HEK293 (cell line): ENCODE results near the gene PLEKHG4B.

ENCODE experiments used
- CTCF ChIP-seq: fragments of 450-650 bp; formaldehyde crosslinking; IDR thresholded peaks from 2 replicates; pipeline ENCODE4 v1.5.1; 2016; ENCODE audit warnings: missing biosample characterization, missing genetic modification characterization
- GLIS2 ChIP-seq: fragments of 450-650 bp; formaldehyde crosslinking; IDR thresholded peaks from 2 replicates; pipeline ENCODE4 v1.5.1; 2016; ENCODE audit warnings: missing biosample characterization, missing genetic modification characterization
- HIC1 ChIP-seq: fragments of 450-650 bp; formaldehyde crosslinking; IDR thresholded peaks from 2 replicates; pipeline ENCODE4 v1.5.1; 2016; ENCODE audit warnings: missing biosample characterization, missing genetic modification characterization
- IKZF3 ChIP-seq: fragments of 450-650 bp; IDR thresholded peaks from 2 replicates; pipeline ENCODE4 v1.5.0; 2018; ENCODE audit warnings: missing biosample characterization, mild to moderate bottlenecking, missing genetic modification characterization, moderate library complexity
- MEIS1 ChIP-seq: sonication (generic); formaldehyde crosslinking; IDR thresholded peaks from 2 replicates; pipeline ENCODE4 v1.8.1; 2022; ENCODE audit warnings: missing genetic modification reagents, mild to moderate bottlenecking, borderline replicate concordance
- ZBTB21 ChIP-seq: fragments of 450-650 bp; formaldehyde crosslinking; IDR thresholded peaks from 2 replicates; pipeline ENCODE4 v1.5.1; 2017; ENCODE audit warnings: missing biosample characterization, missing genetic modification characterization
- ZBTB6 ChIP-seq: fragments of 450-650 bp; formaldehyde crosslinking; IDR thresholded peaks from 2 replicates; pipeline ENCODE4 v1.5.1; 2017; ENCODE audit warnings: missing biosample characterization, missing genetic modification characterization
- ZBTB7A ChIP-seq: fragments of 450-650 bp; formaldehyde crosslinking; IDR thresholded peaks from 2 replicates; pipeline ENCODE4 v1.5.1; 2016; ENCODE audit warnings: low read depth, missing biosample characterization, missing genetic modification characterization
- ZNF24 ChIP-seq: fragments of 450-650 bp; formaldehyde crosslinking; IDR thresholded peaks from 2 replicates; pipeline ENCODE4 v1.5.1; 2016; ENCODE audit warnings: missing biosample characterization, missing genetic modification characterization
- ZNF324 ChIP-seq: fragments of 450-650 bp; formaldehyde crosslinking; IDR thresholded peaks from 2 replicates; pipeline ENCODE4 v1.5.1; 2016; ENCODE audit warnings: missing biosample characterization, missing genetic modification characterization
- ZNF416 ChIP-seq: fragments of 450-650 bp; formaldehyde crosslinking; IDR thresholded peaks from 2 replicates; pipeline ENCODE4 v1.5.1; 2016; ENCODE audit warnings: missing biosample characterization, missing genetic modification characterization
- ZNF501 ChIP-seq: fragments of 450-650 bp; formaldehyde crosslinking; IDR thresholded peaks from 2 replicates; pipeline ENCODE4 v1.5.1; 2016; ENCODE audit warnings: missing biosample characterization, missing genetic modification characterization
- ZNF600 ChIP-seq: fragments of 450-650 bp; formaldehyde crosslinking; IDR thresholded peaks from 2 replicates; pipeline ENCODE4 v1.5.1; 2016; ENCODE audit warnings: missing biosample characterization, missing genetic modification characterization
- ZNF660 ChIP-seq: fragments of 450-650 bp; IDR thresholded peaks from 2 replicates; pipeline ENCODE4 v1.5.1; 2018; ENCODE audit warnings: missing biosample characterization, mild to moderate bottlenecking, missing genetic modification characterization
- ZNF707 ChIP-seq: fragments of 450-650 bp; formaldehyde crosslinking; IDR thresholded peaks from 2 replicates; pipeline ENCODE4 v1.5.1; 2016; ENCODE audit warnings: missing biosample characterization, missing genetic modification characterization
- ZSCAN30 ChIP-seq: fragments of 450-650 bp; IDR thresholded peaks from 2 replicates; pipeline ENCODE4 v1.5.1; 2018; ENCODE audit warnings: missing biosample characterization, mild to moderate bottlenecking, missing genetic modification characterization, moderate library complexity
- TF ChIP-seq, protein P1 (sequence below): fragments of 450-650 bp; formaldehyde crosslinking; IDR thresholded peaks from 2 replicates; pipeline ENCODE4 v1.5.1; 2017; ENCODE audit warnings: missing biosample characterization, missing genetic modification characterization
- TF ChIP-seq, protein P2 (sequence below): fragments of 450-650 bp; formaldehyde crosslinking; IDR thresholded peaks from 2 replicates; pipeline ENCODE4 v1.5.1; 2016; ENCODE audit warnings: missing biosample characterization, missing genetic modification characterization
- TF ChIP-seq, protein P3 (sequence below): fragments of 450-650 bp; formaldehyde crosslinking; IDR thresholded peaks from 2 replicates; pipeline ENCODE4 v1.5.1; 2016; ENCODE audit warnings: missing biosample characterization, missing genetic modification characterization
- TF ChIP-seq, protein P4 (sequence below): fragments of 450-650 bp; formaldehyde crosslinking; IDR thresholded peaks from 2 replicates; pipeline ENCODE4 v1.5.1; 2016; ENCODE audit warnings: missing biosample characterization, missing genetic modification characterization
- TF ChIP-seq, protein P5 (sequence below): fragments of 450-650 bp; formaldehyde crosslinking; IDR thresholded peaks from 2 replicates; pipeline ENCODE4 v1.5.1; 2016; ENCODE audit warnings: missing biosample characterization, missing genetic modification characterization

Gene PLEKHG4B

DNA sequence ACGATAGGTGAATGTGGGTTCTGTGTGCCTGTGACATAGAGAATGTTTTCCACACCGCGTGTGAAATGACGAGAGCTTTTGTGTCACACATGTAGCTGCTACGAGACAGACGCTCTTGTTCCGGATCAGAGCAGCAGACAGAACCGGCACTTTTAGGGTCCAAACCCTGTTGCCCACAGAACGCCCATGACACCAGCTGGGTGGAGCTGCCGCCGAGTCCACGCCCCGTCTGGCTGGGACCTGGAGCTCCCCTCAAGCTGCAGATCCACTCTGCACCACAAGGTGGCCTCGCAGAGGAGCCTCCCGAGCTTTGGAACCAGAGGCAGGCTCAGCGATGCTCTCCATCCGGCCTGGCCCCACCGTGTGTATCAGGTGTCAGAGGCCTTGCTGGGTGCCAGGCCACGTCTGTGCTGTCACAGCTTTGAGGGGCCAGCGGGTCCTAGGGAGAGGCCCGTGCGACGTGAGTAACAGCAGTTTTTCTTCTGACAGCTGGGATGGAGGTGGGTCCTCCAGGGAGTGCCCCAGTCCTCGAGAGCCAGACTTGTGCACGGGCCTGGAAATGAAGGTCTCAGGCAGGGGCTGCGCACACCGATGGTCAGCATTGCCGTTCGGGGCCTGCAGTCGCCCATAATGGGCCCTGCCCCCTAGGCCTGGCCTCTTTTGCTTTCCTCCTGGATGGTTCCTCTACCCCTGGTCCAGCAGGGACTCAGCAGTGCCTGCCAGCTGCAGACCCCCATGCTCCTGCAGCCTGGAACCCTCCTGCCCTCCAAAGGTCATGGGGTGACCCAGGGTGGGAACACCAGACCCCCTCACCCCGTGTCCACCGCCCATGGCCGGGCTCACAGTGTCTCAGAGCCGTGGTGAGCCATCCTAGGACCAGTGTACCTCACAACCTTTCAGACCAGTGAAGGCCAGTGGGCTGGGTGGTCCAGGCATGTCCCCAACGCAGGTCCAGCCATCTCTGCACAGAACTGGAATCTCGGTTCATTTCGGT is 96.8 kb downstream of the PLEKHG4B start (continued):
- no peak for TF ChIP-seq ZNF707 (tag by site-specific recombination)
- TF ChIP-seq CTCF (tag by site-specific recombination): peak; percentile 91
- TF ChIP-seq ZBTB21 (tag by site-specific recombination): no peak
- TF ChIP-seq HIC1 (tag by site-specific recombination): no peak
- TF ChIP-seq ZBTB6 (tag by site-specific recombination): peak; percentile 79; the same call in 1 of the 2 replicates
- TF ChIP-seq ZNF416: no peak
- TF ChIP-seq ZNF24 (tag by site-specific recombination): 0 out of 2 replicates have a peak, but pooled peaks have one; percentile 45
- TF ChIP-seq, protein P1, sequence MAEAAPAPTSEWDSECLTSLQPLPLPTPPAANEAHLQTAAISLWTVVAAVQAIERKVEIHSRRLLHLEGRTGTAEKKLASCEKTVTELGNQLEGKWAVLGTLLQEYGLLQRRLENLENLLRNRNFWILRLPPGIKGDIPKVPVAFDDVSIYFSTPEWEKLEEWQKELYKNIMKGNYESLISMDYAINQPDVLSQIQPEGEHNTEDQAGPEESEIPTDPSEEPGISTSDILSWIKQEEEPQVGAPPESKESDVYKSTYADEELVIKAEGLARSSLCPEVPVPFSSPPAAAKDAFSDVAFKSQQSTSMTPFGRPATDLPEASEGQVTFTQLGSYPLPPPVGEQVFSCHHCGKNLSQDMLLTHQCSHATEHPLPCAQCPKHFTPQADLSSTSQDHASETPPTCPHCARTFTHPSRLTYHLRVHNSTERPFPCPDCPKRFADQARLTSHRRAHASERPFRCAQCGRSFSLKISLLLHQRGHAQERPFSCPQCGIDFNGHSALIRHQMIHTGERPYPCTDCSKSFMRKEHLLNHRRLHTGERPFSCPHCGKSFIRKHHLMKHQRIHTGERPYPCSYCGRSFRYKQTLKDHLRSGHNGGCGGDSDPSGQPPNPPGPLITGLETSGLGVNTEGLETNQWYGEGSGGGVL (tag by site-specific recombination): no peak
- no peak for TF ChIP-seq ZNF324
- TF ChIP-seq, protein P2, sequence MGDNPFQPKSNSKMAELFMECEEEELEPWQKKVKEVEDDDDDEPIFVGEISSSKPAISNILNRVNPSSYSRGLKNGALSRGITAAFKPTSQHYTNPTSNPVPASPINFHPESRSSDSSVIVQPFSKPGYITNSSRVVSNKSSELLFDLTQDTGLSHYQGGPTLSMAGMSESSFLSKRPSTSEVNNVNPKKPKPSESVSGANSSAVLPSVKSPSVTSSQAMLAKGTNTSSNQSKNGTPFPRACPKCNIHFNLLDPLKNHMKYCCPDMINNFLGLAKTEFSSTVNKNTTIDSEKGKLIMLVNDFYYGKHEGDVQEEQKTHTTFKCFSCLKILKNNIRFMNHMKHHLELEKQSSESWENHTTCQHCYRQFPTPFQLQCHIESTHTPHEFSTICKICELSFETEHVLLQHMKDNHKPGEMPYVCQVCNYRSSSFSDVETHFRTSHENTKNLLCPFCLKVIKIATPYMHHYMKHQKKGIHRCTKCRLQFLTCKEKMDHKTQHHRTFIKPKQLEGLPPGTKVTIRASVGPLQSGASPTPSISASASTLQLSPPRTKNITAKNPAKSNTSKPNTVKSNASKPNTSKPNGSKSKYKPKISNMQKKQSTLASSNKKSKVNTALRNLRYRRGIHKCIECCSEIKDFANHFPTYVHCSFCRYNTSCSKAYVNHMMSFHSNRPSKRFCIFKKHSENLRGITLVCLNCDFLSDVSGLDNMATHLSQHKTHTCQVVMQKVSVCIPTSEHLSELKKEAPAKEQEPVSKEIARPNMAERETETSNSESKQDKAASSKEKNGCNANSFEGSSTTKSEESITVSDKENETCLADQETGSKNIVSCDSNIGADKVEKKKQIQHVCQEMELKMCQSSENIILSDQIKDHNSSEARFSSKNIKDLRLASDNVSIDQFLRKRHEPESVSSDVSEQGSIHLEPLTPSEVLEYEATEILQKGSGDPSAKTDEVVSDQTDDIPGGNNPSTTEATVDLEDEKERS (tag by site-specific recombination): no peak
- TF ChIP-seq, protein P3, sequence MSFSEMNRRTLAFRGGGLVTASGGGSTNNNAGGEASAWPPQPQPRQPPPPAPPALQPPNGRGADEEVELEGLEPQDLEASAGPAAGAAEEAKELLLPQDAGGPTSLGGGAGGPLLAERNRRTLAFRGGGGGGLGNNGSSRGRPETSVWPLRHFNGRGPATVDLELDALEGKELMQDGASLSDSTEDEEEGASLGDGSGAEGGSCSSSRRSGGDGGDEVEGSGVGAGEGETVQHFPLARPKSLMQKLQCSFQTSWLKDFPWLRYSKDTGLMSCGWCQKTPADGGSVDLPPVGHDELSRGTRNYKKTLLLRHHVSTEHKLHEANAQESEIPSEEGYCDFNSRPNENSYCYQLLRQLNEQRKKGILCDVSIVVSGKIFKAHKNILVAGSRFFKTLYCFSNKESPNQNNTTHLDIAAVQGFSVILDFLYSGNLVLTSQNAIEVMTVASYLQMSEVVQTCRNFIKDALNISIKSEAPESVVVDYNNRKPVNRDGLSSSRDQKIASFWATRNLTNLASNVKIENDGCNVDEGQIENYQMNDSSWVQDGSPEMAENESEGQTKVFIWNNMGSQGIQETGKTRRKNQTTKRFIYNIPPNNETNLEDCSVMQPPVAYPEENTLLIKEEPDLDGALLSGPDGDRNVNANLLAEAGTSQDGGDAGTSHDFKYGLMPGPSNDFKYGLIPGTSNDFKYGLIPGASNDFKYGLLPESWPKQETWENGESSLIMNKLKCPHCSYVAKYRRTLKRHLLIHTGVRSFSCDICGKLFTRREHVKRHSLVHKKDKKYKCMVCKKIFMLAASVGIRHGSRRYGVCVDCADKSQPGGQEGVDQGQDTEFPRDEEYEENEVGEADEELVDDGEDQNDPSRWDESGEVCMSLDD (tag by site-specific recombination): no peak
- TF ChIP-seq, protein P4, sequence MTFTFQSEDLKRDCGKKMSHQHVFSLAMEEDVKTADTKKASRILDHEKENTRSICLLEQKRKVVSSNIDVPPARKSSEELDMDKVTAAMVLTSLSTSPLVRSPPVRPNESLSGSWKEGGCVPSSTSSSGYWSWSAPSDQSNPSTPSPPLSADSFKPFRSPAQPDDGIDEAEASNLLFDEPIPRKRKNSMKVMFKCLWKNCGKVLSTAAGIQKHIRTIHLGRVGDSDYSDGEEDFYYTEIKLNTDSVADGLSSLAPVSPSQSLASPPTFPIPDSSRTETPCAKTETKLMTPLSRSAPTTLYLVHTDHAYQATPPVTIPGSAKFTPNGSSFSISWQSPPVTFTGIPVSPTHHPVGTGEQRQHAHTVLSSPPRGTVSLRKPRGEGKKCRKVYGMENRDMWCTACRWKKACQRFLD (tag by site-specific recombination): no peak
- no peak for TF ChIP-seq MEIS1 (CRISPR knock-in tag)
- no peak for TF ChIP-seq ZBTB7A (tag by site-specific recombination)
- peak; percentile 74 for TF ChIP-seq ZNF501 (tag by site-specific recombination)
- TF ChIP-seq ZNF600 (tag by site-specific recombination): peak; percentile 86
- TF ChIP-seq IKZF3: no peak
- TF ChIP-seq ZNF660 (tag by site-specific recombination): peak; percentile 70
- TF ChIP-seq, protein P5, sequence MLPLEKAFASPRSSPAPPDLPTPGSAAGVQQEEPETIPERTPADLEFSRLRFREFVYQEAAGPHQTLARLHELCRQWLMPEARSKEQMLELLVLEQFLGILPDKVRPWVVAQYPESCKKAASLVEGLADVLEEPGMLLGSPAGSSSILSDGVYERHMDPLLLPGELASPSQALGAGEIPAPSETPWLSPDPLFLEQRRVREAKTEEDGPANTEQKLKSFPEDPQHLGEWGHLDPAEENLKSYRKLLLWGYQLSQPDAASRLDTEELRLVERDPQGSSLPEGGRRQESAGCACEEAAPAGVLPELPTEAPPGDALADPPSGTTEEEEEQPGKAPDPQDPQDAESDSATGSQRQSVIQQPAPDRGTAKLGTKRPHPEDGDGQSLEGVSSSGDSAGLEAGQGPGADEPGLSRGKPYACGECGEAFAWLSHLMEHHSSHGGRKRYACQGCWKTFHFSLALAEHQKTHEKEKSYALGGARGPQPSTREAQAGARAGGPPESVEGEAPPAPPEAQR: no peak
- TF ChIP-seq ZSCAN30 (tag by site-specific recombination): 0 out of 2 replicates have a peak, but pooled peaks have one; percentile 35
- TF ChIP-seq GLIS2 (tag by site-specific recombination): peak; percentile 53
